Upper lobe of left lung (tissue), 6 donors: ENCODE measurements around the gene MCF2L. TPM values are rescaled to one million over a fixed set of nuclear protein-coding genes. Genes with fewer than 3 reads are reported as not detected.

Experiments
- ATAC-seq, 2 donors: fragments of 200-7000 bp; cut with Tn5 transposase; one replicate each; pipeline ENCODE4 v1.9.1; 2022; ENCODE audit warnings: mild to moderate bottlenecking in 2 of 2, moderate library complexity in 2 of 2; ENCODE audit not compliant: low FRiP score in 2 of 2
- DNase-seq, 2 donors: peaks; one replicate each; pipeline ENCODE4 v3.0.0-alpha.2; 2019 to 2020
- H3K27ac ChIP-seq, 4 donors: fragments of 200-600 bp; sonication (generic); one replicate each; pipeline ENCODE4 v1.5.1; 2016 to 2019
- H3K27me3 ChIP-seq, 4 donors: fragments of 200-600 bp; sonication (generic); one replicate each; pipeline ENCODE4 v1.5.1; 2017 to 2019
- H3K36me3 ChIP-seq, 4 donors: fragments of 200-600 bp; sonication (generic); one replicate each; pipeline ENCODE4 v1.5.1; 2016 to 2019
- H3K4me1 ChIP-seq, 4 donors: fragments of 200-600 bp; sonication (generic); one replicate each; pipeline ENCODE4 v1.5.1; 2018 to 2019
- H3K4me3 ChIP-seq, 4 donors: fragments of 200-600 bp; sonication (generic); one replicate each; pipeline ENCODE4 v1.5.1; 2017 to 2019; ENCODE audit warnings: mild to moderate bottlenecking in 2 of 4, moderate library complexity in 1 of 4
- H3K9me3 ChIP-seq, 4 donors: fragments of 200-600 bp; sonication (generic); one replicate each; pipeline ENCODE4 v1.5.1; 2018 to 2019
- CTCF ChIP-seq, 6 experiments: fragments of 450-650 bp in 4 of 6; fragments of 200-600 bp in 2 of 6; sonication (generic) in 2 of 6; IDR thresholded peaks; one replicate each; pipeline ENCODE4 v1.5.1; 2016 to 2019; ENCODE audit warnings: antibody characterized with exemption in 6 of 6
- EP300 ChIP-seq, 4 donors: sonication (generic); formaldehyde crosslinking; IDR thresholded peaks; one replicate each; pipeline ENCODE4 v1.5.1; 2017; ENCODE audit warnings: antibody characterized with exemption in 4 of 4, control low read depth in 2 of 4
- POLR2A ChIP-seq, 4 donors: fragments of 450-650 bp; IDR thresholded peaks; one replicate each; pipeline ENCODE4 v1.5.1; 2016 to 2017; ENCODE audit warnings: antibody characterized with exemption in 4 of 4, mild to moderate bottlenecking in 2 of 4
- POLR2AphosphoS5 ChIP-seq, 2 donors: sonication (generic); formaldehyde crosslinking; IDR thresholded peaks; one replicate each; pipeline ENCODE4 v1.5.1; 2017; ENCODE audit warnings: antibody characterized with exemption in 2 of 2
- WGBS, 2 donors: methylation state at CpG; one replicate each; pipeline ENCODE4 v1.1.5; 2017 to 2018; 5-methylcytosine and 5-hydroxymethylcytosine counted together
- total RNA-seq, 6 donors: library from RNA; depleted of rRNA in 4 of 6; stranded (reverse); fragments of >200 nt in 4 of 6; gene quantifications; one replicate each; pipeline versions ENCODE4 v1.1.0 to v1.2.1, GENCODE V29; 2016 to 2021
- donor health status: DM: no; HTN: no; CAD: no; lungs with moderate emphysema.
- donor health status: DM: no; HTN: yes; CAD: no; lungs with severe emphysema.

Gene MCF2L
- total RNA-seq, 6 donors from 2014 or later, result 14.3 to 99.5 (median 53.1) TPM

GRCh38 chr13:113042456-113042855 is 73.4 kb downstream of the MCF2L start:
- Histone ChIP-seq H3K9me3 (no peaks in the 10 kb centered on the region), H3K27me3 (no peaks in the 10 kb centered on the region), H3K4me1 (peaks cover 0 to 14% (median 3%) of the 10 kb centered on the region in 4 donors), H3K36me3 (peaks cover 0 to 15% (median 8%) of the 10 kb centered on the region in 4 donors), H3K27ac (no peak overlapping the region), H3K4me3 (no peak overlapping the region)
- WGBS, 2 donors, result 93 to 94% methylated on average over 18 to 20 of the region's 20 CpGs
- ATAC-seq, result no peak
- DNase-seq, result peak in 1 of 2 donors; percentile 79
- TF ChIP-seq POLR2A (IDR thresholded peaks at IDR 0.05) (no peak), EP300 (IDR thresholded peaks at IDR 0.05) (no peak), POLR2AphosphoS5 (IDR thresholded peaks at IDR 0.05) (no peak), CTCF (IDR thresholded peaks at IDR 0.05) (no peak)

- WGBS, 2 donors, result 90 to 96% methylated on average over 6 to 20 of the region's 20 CpGs
- H3K27ac ChIP-seq, result no peak overlapping the region
- peaks cover 0 to 19% (median 9%) of the 10 kb centered on the region in 4 donors for H3K36me3 ChIP-seq
- no peak overlapping the region for H3K4me3 ChIP-seq
- ATAC-seq (no peak), DNase-seq (peak in 1 of 2 donors; percentile 43)
- H3K9me3 ChIP-seq, result no peaks in the 10 kb centered on the region
- peaks cover 0 to 14% (median 3%) of the 10 kb centered on the region in 4 donors for H3K4me1 ChIP-seq
- TF ChIP-seq POLR2AphosphoS5 (IDR thresholded peaks at IDR 0.05), result no peak
- TF ChIP-seq POLR2A (IDR thresholded peaks at IDR 0.05), result no peak
- no peak for TF ChIP-seq CTCF (IDR thresholded peaks at IDR 0.05)
- TF ChIP-seq EP300 (IDR thresholded peaks at IDR 0.05), result no peak
- no peaks in the 10 kb centered on the region for H3K27me3 ChIP-seq
Observed at GRCh38 chr13:113043001-113043630, 74.1 kb downstream of the MCF2L start.

- H3K9me3 ChIP-seq, result no peaks in the 10 kb centered on the region
- no peak overlapping the region for H3K27ac ChIP-seq
- 85 to 91% methylated on average over 14 of the region's 14 CpGs for WGBS, 2 donors
- TF ChIP-seq POLR2AphosphoS5 (IDR thresholded peaks at IDR 0.05) (no peak), POLR2A (IDR thresholded peaks at IDR 0.05) (no peak), CTCF (IDR thresholded peaks at IDR 0.05) (no peak), EP300 (IDR thresholded peaks at IDR 0.05) (no peak)
- ATAC-seq, result no peak
- H3K27me3 ChIP-seq, result no peaks in the 10 kb centered on the region
- peaks cover 0 to 16% (median 3%) of the 10 kb centered on the region in 4 donors for H3K4me1 ChIP-seq
- peaks cover 0 to 23% (median 9%) of the 10 kb centered on the region in 4 donors for H3K36me3 ChIP-seq
- no peak overlapping the region for H3K4me3 ChIP-seq
- no peak for DNase-seq
Observed at GRCh38 chr13:113043931-113044330, 74.9 kb downstream of the MCF2L start.

- WGBS, 2 donors, result 89 to 90% methylated on average over 25 to 27 of the region's 27 CpGs
- Histone ChIP-seq H3K36me3 (peaks cover 0 to 24% (median 9%) of the 10 kb centered on the region in 4 donors), H3K4me3 (no peak overlapping the region), H3K4me1 (peaks cover 0 to 19% (median 3%) of the 10 kb centered on the region in 4 donors), H3K9me3 (no peaks in the 10 kb centered on the region), H3K27me3 (no peaks in the 10 kb centered on the region), H3K27ac (peak overlapping the region in 2 of 4 donors; percentile 5 to 6)
- no peak for ATAC-seq
- no peak for DNase-seq
- TF ChIP-seq POLR2A (IDR thresholded peaks at IDR 0.05) (no peak), EP300 (IDR thresholded peaks at IDR 0.05) (no peak), POLR2AphosphoS5 (IDR thresholded peaks at IDR 0.05) (no peak), CTCF (IDR thresholded peaks at IDR 0.05) (no peak)
Observed at GRCh38 chr13:113044391-113045114, 75.5 kb downstream of the MCF2L start.
